NCI-H510A treated with DMSO at 0.1 percent for 48 hours (cell line): ENCODE data around the gene INPP4B.
"Not testable (repeated sequence)": the region's sequence is repeated elsewhere in the genome, so short reads cannot be mapped to it uniquely, and the experiment has no call there.

Source experiments
- DNase-seq: peaks from one replicate; lab custom pipeline; 2025; lab: John Stamatoyannopoulos, UW

The INPP4B gene

GRCh38 chr4:142824368-142824767 lies 21.7 kb downstream of the INPP4B start:
- DNase-seq = no peak

DNA sequence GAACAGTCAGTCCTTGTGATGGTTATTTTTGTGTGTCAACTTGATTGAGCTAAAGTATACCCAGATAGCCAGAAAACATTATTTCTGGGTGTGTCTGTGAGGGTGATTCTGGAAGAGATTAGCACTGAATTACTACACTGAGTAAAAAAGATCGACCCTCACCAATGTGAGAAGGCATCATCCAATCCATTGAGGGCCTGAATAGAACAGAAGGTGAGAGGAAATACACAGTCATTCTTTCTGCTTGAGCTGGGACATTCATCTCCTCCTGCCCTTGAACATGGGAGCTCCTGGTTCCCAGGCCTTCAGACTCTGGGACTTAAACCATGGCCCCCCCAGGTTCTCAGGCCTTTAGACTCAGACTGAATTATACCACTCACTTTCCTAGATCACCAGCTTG lies 22.3 kb downstream of the INPP4B start:
- no peak for DNase-seq

DNA sequence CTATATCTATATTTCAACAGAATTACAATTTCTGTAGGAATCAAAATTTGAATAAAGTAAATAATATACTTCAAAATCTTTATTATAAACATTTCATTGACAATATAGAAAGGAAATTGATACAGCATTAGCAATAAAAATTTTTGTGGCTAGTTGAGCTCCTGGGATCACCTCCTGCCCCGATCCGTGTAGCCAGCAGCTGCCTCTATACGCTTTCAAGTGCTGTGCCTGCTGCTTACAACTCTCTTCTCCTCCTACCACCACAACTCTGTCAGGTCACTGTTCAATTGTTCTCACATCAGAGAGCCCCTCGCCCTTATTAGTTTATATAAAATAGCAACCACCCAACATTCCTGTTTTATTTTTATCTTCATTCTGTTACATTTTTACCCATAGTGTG lies 27.6 kb downstream of the INPP4B start:
- DNase-seq = no peak

DNA sequence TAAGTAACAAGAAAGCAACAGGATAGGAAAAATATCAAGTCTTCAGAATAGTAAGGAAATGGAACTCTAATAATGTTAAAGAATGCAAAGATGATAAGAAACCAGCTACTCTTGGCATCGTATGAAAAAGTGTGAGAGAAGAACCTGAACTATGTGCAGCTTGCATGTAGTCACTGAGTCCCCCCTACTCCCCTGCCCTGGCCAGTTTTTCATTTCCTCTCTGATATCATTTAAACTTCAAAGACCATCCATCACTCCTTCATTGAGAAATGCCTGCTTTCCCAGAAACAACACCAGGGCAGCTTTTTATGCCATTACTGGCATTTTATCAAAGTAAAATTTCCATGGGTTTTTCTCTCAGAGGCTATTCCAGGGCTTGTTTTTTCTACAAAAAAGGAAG lies 28.1 kb downstream of the INPP4B start:
- no peak for DNase-seq

DNA sequence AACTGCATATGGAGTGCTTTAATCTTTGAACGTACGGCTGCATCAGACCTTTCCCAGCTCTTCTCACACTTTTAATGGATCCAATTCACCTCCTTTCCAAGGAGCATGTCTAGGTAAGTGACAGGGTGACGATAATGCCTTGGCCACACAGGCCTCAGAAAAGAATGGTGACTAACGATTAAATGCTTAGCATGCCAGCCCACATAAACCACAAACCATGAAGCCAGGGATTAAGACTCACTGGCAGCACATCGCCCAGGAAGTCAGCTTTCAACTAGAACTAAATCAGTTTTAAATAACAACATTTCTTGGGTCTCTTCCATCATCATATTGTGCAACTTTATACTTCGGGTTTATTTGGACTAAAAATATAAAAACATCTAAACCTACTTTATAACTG lies 28.7 kb downstream of the INPP4B start:
- DNase-seq = no peak

DNA sequence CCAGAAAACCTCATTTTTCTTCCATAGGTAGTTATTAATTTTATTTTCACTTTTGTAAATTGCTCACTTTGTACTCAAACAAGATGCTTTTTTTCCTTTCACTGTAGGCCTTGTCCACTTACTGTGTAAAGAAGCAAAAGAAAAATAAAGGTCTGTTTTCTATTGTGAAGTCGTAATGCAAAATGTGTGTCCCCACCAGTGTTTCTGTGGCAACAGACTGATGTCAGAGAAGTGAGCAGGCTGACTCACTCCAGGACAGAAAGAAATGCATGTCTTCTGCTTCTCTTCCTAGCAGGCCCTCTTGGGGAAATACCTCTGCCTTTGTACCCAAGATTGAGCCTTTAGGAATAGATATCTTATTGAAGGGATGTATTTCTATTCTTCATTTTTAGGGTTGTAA lies 30.3 kb downstream of the INPP4B start:
- no peak for DNase-seq

DNA sequence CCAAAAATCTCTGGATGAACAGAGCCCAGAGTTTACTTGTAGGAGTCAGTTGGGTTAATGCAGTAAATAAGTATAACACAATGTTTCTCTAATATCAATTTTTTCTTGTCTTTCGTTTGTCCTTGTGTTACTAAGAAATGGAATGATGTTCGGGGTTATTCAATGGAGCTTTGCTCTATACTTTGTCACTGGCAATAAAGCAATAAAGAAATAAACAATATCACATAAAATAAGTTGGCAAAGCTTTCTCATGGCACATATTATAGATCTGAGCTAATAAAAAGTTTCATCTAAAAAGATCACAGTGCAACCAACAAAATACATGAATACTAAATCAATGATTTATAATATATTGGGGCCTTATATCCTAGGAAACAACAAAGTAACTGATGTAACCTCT lies 32.7 kb downstream of the INPP4B start:
- no peak for DNase-seq

DNA sequence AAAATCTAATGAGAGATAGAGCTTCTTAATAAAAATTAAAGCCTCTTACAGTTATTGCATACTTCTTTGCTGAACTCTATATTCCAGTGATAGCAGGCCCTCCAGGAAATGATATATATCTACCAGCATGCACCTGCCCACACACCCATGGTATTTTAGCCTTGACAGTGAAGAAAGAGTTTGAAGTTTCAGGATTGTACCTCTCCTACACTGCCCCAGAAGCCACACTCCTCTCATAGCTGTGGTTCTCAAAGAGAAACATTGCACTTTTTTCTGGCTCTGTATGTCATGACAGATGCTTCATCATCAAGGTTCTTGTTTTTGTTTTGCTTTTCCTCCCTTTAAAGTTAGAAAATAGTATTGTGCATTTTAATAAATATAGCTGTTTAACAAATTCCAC lies 34.0 kb downstream of the INPP4B start:
- DNase-seq = no peak

DNA sequence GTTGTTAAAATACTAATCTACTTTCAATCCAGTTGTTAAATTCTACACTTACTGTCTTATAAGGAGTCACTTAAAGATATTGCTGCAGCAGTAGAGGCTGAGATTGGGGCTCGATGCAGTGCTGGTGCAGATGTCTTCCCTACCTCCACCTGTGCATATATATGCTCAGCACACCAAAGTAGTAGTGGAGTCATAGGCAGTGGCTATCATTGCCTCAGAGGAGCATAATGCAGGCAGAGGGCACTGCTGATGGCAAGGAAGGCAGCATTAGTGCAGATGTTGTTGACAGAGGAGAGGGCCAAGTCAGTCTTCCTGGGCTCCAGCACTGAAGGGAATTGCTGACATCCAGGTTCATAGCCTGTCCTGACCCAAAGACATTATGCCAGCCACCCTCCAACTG lies 35.1 kb downstream of the INPP4B start:
- DNase-seq = no peak

DNA sequence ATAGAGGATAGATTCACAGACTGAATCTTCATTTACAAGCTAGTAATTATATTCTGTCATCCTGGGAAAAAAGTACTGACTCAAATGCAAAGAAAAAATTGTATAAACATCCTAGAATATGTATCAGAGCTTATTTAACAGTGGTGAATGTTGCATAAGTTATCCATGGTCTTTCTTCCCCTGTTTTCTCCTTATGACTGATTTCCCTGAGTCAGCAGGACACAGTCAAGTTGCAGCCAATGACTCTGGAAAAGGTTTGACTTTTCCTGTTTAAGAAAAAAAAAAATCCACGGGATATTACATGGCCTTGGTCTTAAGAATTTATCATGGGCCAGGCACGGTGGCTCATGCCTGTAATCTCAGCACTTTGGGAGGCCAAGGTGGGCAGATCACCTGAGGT lies 36.5 kb downstream of the INPP4B start:
- DNase-seq = no peak

DNA sequence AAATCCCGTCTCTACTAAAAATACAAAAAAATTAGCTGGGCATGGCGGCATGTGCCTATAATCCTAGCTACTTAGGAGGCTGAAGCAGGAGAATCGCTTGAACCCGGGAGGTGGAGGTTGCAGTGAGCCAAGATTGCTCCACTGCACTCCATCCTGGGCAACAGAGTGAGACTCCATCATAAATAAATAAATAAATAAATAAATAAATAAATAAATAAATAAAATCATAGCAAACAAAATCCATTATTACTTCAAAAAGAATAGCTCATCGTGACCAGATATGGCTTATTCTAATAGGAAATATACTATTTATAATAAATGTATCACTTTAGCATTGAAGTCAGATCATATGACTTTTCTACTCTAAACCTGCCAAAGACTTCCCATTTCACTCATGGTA lies 42.2 kb downstream of the INPP4B start:
- not testable (repeated sequence) for DNase-seq

- DNase-seq = no peak
Observed at GRCh38 chr4:142801966-142802365, 44.1 kb downstream of the INPP4B start.

DNA sequence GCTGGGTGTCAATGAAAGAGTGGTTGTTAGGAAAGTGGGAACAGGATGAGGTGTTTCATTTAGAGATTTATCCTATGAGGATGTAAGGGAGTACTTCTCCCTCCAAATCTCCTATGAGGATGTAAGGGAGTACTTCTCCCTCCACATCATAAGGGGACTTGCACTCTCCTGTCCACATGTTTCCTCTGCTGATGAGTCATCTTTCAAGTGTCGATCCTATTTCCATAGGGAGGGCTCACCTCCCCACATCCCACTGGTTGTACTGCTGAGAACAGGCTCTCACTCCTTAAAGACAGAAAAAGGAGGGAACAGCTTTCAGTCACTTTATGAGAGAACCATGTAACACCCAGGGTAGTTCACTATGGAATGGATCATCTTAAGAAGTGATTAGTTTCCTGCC lies 65.0 kb downstream of the INPP4B start:
- no peak for DNase-seq

DNA sequence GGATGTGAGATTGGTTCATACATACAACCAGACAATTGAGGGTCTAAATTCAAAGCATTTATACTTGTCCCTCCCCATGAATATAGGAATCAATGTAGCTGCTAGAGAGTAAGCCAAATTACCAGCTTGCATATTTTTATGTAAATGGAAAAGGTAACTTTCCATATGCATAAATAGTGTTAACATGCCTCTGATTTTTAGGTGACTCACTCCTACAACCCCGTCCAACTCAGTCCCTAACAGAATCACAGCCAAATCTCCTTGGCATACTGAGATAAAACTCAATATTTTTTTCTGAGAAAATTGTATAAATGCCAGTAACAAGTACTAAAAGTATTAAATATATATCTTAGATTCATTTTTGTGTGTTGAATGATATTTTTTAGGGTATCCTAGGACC lies 67.2 kb downstream of the INPP4B start:
- DNase-seq = no peak

- no peak for DNase-seq
Observed at GRCh38 chr4:142778430-142778829, 67.7 kb downstream of the INPP4B start.

DNA sequence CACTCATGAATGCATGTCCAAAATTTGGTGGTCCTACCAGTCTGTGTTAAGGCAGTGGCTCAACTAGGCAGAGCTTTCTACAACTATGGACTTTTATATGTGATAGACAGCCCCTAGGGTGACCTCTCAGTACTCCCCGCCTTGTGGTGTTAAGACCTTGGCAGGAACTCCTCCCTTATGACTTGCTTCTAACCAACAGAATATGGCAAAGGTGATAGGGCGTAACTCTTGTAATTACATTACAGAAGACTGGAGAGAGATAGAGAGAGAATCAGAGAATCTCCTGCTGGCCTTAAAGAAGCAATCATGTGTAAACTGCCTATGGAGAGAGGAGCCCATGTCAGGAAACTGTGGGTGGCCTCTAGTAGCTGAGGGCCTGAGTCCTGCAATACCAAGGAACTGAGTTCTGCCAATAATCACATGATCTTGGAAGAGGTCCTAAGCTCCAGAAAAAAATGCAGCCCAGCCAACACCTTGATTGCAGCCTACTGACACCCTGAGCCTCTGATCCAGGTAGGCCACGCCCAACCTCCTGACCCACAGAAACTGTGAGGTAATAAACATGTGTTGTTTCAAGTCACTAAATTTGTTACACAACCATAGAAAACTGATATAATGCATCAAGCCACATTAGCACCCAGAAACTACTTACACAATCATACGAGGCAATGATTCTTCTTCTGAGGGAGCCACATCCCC lies 68.9 kb downstream of the INPP4B start:
- DNase-seq = no peak

- DNase-seq = no peak
Observed at GRCh38 chr4:142776026-142776425, 70.1 kb downstream of the INPP4B start.

- no peak for DNase-seq
Observed at GRCh38 chr4:142773505-142773904, 72.6 kb downstream of the INPP4B start.

- DNase-seq = no peak
Observed at GRCh38 chr4:142762280-142762679, 83.8 kb downstream of the INPP4B start.

DNA sequence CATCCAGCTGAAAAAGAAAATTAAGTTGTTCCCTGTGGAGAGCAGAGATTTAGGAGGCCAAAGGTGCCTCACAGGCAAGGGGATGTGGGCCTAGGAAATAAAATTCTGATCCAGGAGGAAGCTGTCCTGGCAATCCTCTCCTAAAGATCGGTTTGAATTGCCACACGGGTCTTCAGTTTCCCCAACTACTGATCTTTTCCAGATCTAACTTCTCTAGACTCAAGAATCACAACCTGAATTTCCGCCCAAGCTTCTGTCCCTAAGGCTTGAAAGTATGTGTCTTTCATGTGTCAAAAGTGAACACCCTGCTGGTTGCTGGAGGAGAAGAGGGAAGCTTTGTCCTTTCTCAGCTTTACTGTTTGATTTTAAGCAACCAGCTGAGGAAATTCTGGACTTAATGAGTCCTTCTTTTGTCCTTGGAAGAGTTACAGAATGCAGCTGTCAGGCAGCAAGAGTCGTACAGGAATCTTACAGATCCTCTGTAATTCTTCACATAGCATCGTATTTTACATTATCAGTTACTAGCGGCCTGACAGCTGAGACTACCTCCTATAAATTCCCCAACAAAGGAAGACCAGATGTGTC lies 93.8 kb downstream of the INPP4B start:
- DNase-seq = no peak

DNA sequence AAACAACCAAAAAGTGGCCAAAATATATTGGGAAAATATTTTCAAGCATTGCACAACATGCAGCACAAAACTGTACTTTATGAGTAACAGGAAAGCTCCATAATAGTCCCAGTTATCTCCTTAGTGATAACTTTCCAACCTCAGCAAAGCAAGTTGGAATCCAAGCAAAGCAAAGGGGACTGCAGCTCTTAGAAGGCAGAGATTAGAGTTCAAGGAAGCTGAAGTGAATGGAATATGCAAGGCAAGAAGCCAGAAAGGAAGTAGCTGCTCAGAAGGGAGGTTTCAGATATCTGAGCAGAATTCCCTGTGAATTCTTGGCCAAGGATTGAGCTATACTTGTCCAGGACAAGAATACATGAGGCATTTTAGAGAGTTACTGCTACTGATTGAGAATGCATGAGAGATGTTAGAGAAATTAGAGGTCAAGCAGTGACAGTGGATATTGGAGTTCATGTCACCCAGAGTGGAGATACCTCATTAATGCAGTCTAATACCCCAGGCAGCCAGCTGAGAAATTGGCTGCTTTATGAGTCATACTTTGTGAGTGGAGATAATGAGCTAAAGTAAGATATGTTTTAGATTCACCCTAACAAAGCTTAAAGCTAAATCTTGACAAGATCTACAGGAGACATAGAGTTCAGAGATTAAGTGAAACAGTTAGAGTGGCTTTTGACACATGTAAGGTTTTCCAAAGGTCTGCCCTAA lies 102.8 kb downstream of the INPP4B start:
- DNase-seq = no peak

GRCh38 chr4:142741995-142742394 lies 104.1 kb downstream of the INPP4B start:
- no peak for DNase-seq

DNA sequence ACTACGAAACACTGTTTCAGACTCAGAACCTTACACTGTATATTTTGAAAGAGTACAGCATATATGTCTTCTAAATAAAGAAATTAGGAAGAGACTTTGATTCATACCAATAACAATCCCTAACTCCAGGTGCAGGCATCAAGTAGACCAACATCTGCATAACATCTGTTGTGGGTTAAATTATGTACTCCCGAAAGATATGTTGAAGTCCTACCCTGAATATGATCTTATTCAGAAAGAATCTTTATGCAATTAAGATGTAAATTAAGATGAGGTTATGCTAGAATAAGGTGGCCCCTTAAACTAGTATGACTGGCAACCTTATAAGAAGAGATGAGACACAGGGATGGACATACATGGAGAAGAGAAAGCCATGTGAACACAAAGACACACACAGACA lies 117.9 kb downstream of the INPP4B start:
- DNase-seq = no peak

DNA sequence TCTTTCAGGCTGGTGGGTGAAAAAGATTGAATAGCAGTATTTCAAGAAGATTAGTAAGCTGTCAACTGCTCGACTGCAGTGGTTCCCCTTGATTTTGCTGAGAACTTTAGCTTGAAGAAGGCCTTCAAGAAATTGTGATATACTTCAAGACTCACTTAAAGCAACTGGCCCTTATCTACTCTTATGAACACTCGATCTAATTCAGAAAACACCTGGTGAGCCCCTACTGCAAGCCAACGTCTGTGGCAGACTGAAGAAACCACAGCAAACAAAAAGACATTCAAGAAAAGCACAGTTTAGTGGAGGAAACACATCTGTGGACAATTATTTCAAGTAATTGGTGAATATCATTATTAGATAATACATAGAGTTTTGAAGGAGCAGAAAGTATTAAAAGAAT lies 119.0 kb downstream of the INPP4B start:
- no peak for DNase-seq
